Urothelium cell line (cell line): ENCODE measurements around the gene MEIOB.

ENCODE experiments used
- DNase-seq: peaks from one replicate; pipeline ENCODE4 v3.0.0; 2011; ENCODE audit warnings: low spot score, mixed read lengths
- FAIRE-seq: peaks from 2 replicates; lab custom pipeline; 2011; peaks lifted over from hg19 to GRCh38; lab: Jason Lieb, UNC

MEIOB gene

DNA sequence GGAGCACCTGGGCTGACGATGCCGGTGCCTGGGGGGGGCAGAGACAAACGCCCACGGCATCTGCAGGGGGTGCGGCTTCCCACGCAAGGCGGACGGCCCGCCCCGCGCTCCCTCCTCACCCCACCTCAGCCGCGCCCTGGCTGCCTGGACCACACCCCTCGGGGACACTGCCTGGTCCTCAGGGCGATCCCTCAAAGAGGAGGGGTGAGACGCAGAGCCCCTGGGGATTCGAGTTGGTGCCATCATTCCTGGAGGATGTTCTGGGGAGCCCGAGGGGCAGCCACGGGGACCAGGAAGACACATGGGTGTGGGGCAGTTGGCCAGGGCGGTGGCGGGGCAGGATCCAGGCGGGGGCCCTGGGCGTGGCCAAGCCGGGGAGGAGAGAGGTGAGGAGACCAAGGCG, 82.3 kb downstream of the MEIOB start:
- DNase-seq = no peak
- no peak for FAIRE-seq

DNA sequence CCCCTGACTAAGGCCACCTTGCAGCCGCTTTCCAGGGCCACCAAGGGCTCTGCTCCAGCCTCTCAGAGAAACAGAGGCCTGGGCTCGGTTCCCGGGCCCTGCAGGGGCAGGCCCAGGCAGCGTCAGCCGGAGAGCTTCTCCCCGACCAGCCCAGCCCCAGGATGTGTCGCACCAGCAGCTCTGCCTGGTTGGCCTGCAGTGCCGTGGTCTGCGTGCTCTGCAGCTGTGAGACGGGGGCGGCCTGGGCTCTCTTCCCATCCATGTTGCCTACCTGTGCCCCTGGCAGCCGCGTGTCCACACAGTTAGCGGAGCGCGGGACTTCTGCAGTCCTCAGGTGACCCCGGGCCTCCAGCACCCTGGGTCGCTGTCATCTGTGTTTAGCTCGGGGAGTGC, 83.3 kb downstream of the MEIOB start:
- FAIRE-seq (no peak), DNase-seq (no peak)

DNA sequence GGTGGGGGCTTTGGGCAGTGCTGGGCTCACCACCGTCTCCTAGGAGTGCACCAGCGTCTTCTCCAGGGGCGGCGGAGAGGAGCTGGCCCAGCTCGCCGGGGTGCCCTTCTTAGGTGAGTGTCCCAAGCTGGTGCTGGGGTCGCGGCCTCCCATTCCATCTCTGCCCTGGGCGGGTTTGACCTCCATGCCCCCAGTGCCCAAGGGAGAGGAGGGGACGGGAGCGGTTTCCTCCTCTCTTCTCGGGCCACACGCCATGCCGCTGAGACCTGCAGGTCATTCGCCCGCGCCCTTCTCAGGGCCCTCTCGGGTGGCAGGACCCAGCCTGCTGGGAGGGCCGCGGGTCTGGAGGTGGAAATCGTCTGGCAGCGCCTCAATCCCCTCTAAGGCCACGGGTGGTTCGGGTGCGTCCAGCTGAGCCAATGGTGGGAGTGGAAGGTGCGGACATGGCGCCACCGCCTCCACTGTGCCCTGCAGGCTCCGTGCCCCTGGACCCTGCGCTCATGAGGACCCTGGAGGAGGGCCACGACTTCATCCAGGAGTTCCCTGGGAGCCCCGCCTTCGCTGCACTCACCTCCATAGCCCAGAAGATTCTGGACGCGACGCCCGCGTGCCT, 83.8 kb downstream of the MEIOB start:
- FAIRE-seq = no peak

DNA sequence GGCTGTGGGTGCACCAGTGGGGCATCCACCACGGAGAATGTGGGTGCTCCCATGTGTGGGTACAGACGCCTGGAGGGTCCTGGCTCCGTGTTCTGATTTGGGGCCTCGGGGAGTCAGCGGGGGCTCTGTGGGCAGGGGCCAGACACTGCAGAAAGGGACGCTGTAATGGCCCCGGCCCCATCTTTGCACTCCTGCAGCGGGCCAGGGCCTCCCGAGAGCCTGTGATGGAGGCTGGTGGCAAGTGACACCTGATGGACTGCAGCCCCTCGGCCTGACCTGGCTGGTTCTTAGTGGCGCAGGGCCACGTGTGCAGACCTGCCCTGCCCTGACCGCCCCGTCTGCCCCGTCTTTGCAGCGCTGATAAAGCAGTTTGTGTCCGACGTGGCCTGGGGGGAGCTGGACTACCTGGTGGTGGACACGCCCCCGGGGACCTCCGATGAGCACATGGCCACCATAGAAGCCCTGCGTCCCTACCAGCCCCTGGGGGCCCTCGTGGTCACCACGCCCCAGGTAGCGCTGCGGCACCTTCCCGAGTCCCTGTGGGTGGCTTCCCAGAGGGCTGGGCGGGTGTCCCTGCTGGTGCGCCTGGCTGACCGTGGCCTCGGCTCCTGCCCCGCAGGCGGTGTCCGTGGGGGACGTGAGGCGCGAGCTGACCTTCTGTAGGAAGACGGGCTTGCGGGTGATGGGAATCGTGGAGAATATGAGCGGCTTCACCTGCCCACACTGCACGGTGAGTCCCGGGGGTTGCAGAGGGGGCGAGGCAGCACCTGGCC, 84.5 kb downstream of the MEIOB start:
- FAIRE-seq (no peak), DNase-seq (no peak)

More for the DNA sequence above, 83.8 kb downstream of the MEIOB start:
- DNase-seq = no peak

- DNase-seq (no peak), FAIRE-seq (no peak)
Measured at GRCh38 chr16:1787056-1787321, 85.0 kb downstream of the MEIOB start.

DNA sequence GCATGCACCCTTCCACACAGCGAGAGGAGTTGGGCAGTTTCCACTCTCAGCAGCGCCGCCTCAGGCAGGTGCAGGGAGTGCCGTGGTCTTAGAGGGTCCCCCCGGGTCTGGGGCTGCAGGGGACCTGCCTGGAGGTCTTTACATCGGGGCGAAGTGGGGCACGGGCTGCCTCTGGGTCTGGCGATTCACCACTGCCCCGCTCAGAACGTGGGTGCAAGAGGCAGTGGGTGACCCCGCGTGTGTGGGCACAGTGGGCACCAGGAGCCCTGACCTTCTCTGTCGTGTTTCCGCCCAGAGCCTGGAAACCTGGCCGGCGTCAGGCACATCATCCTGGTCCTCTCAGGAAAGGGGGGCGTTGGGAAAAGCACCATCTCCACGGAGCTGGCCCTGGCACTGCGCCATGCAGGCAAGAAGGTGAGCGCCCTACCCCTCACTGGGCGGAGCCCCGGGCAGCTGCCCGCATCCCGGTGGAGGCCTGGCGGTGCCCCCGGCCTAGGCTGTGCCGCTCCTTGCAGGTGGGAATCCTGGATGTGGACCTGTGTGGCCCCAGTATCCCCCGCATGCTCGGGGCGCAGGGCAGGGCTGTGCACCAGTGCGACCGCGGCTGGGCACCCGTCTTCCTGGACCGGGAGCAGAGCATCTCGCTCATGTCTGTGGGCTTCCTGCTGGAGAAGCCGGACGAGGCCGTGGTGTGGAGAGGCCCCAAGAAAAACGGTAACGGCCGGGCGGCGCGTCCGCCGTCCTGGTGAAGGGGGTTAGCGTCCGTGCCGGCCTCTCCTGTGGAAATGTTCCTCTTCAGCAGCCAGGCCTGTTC, 85.5 kb downstream of the MEIOB start:
- FAIRE-seq = no peak
- DNase-seq = no peak

DNA sequence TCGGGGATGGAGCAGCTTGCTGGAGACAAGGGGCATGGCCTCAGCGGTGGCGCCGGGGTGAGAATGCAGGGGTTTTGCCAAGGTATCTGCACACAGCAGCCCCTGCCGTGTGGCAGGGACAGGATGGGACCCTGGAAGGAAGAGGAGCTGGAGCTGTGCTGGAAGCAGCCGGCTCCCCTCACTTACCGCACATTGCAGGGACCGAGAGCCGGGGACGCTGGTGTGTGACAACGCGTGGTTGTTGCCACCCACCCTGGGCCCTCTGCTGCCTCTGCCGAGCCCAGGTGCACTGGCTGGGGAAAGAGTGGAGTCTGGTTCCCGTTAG, 86.2 kb downstream of the MEIOB start:
- no peak for DNase-seq

GRCh38 chr16:1784977-1785845, 86.8 kb downstream of the MEIOB start:
- DNase-seq (no peak), FAIRE-seq (no peak)

More for the DNA sequence above, 86.2 kb downstream of the MEIOB start:
- no peak for FAIRE-seq
